Fibroblast of lung (primary cell): ENCODE results near the gene GALNT2. TPM values are rescaled to one million over a fixed set of nuclear protein-coding genes. Genes with fewer than 3 reads are reported as not detected.

Experiments used
- DNase-seq, 2 donors: peaks; one replicate each; pipeline versions ENCODE4 v3.0.0 to v3.0.0-alpha.2; 2010; ENCODE audit warnings: low read depth in 2 of 2
- H2AFZ ChIP-seq: 2 replicates; pipeline ENCODE4 v1.5.1; 2012; ENCODE audit warnings: low read length, control low read depth, inconsistent platforms
- H3K27ac ChIP-seq: 2 replicates; pipeline ENCODE4 v1.5.1; 2011; ENCODE audit warnings: low read length, control low read depth; ENCODE audit not compliant: insufficient read depth
- H3K27me3 ChIP-seq: 2 replicates; pipeline ENCODE4 v1.5.1; 2011; ENCODE audit warnings: mild to moderate bottlenecking, low read length; ENCODE audit not compliant: control insufficient read depth, insufficient read depth
- H3K36me3 ChIP-seq: 2 replicates; pipeline ENCODE4 v1.5.1; 2011; ENCODE audit warnings: low read length; ENCODE audit not compliant: control insufficient read depth, insufficient read depth
- H3K4me1 ChIP-seq: 2 replicates; pipeline ENCODE4 v1.5.1; 2011; ENCODE audit warnings: low read length; ENCODE audit not compliant: control insufficient read depth, insufficient read depth; ENCODE audit errors: extremely low read depth
- H3K4me2 ChIP-seq: 2 replicates; pipeline ENCODE4 v1.5.1; 2011; ENCODE audit warnings: low read length, control low read depth; ENCODE audit not compliant: insufficient read depth; ENCODE audit errors: extremely low read depth
- H3K4me3 ChIP-seq, 4 experiments: fragments of 200-600 bp in 1 of 4; sonication (generic) in 1 of 4; replicated peaks in 1 of 4; 2 replicates each; pipeline ENCODE4 v1.5.1; 2011 to 2016; ENCODE audit warnings: low read length in 4 of 4, low read depth in 3 of 4, mild to moderate bottlenecking in 3 of 4, control low read depth in 2 of 4, inconsistent platforms in 1 of 4, mixed read lengths in 1 of 4; ENCODE audit not compliant: insufficient read depth in 1 of 4; ENCODE audit errors: control extremely low read depth in 1 of 4
- H3K79me2 ChIP-seq: 2 replicates; pipeline ENCODE4 v1.5.1; 2012; ENCODE audit warnings: mild to moderate bottlenecking, low read length, inconsistent platforms; ENCODE audit not compliant: control insufficient read depth, insufficient read depth
- H3K9ac ChIP-seq: 2 replicates; pipeline ENCODE4 v1.5.1; 2011; ENCODE audit warnings: mild to moderate bottlenecking, low read length, control low read depth; ENCODE audit not compliant: insufficient read depth
- H3K9me3 ChIP-seq: 2 replicates; pipeline ENCODE4 v1.5.1; 2012; ENCODE audit warnings: low read depth, low read length; ENCODE audit not compliant: control insufficient read depth, insufficient read depth
- H4K20me1 ChIP-seq: 2 replicates; pipeline ENCODE4 v1.5.1; 2011; ENCODE audit warnings: low read length; ENCODE audit not compliant: control insufficient read depth, insufficient read depth; ENCODE audit errors: extremely low read depth
- CTCF ChIP-seq, 2 donors: IDR thresholded peaks in 1 of 2; conservative IDR thresholded peaks in 1 of 2; 1 replicate in 1 of 2; 2 replicates in 1 of 2; pipeline ENCODE4 v1.5.1; 2011 to 2012; ENCODE audit warnings: low read length in 2 of 2, control low read depth in 1 of 2, inconsistent platforms in 1 of 2, low read depth in 1 of 2, mild to moderate bottlenecking in 1 of 2
- EZH2 ChIP-seq: IDR thresholded peaks from 2 replicates; pipeline ENCODE4 v1.5.1; 2012; ENCODE audit warnings: low read length, control low read depth, mild to moderate bottlenecking; ENCODE audit errors: missing control alignments
- polyA plus RNA-seq, 2 donors: library from polyadenylated mRNA; depleted of rRNA in 1 of 2; stranded (reverse) in 1 of 2; unstranded in 1 of 2; fragments of >200 nt; gene quantifications; 2 replicates each; pipeline ENCODE4 v1.2.1, GENCODE V29; 2011 to 2012; ENCODE audit warnings: missing spikeins in 1 of 2
- total RNA-seq: library from RNA; depleted of rRNA; stranded (reverse); fragments of >200 nt; gene quantifications from 2 replicates; pipeline ENCODE4 v1.2.1, GENCODE V29; 2014

GALNT2 gene
- total and polyA plus RNA-seq, 2 donors (not counting 1 experiment from before 2014, with no cell fraction given), result 106 to 115 TPM

- TF ChIP-seq CTCF (conservative IDR thresholded peaks at IDR 0.05 in 1 of 2, IDR thresholded peaks at IDR 0.05 in 1 of 2; ENCODE audit: low read depth in 1 of 2, low read length in 2 of 2) (peak; percentile 86 to 87), EZH2 (no peak)
- Histone ChIP-seq H3K79me2 (no peaks in the 10 kb centered on the region), H3K4me3 (no peak overlapping the region), H3K4me2 (no peak overlapping the region), H3K36me3 (peaks cover 8% of the 10 kb centered on the region), H4K20me1 (no peaks in the 10 kb centered on the region), H3K9ac (no peak overlapping the region), H3K27me3 (no peaks in the 10 kb centered on the region), H2AFZ (no peak overlapping the region), H3K9me3 (no peaks in the 10 kb centered on the region), H3K4me1 (no peaks in the 10 kb centered on the region), H3K27ac (no peak overlapping the region)
- DNase-seq, result peak; percentile 61 to 84
Measured at GRCh38 chr1:230268371-230269170, 201.5 kb downstream of the GALNT2 start.

- DNase-seq, result no peak
- H3K36me3 ChIP-seq, result peaks cover 5% of the 10 kb centered on the region
- no peaks in the 10 kb centered on the region for H3K9me3 ChIP-seq
- no peak overlapping the region for H3K27ac ChIP-seq
- TF ChIP-seq CTCF (conservative IDR thresholded peaks at IDR 0.05 in 1 of 2, IDR thresholded peaks at IDR 0.05 in 1 of 2; ENCODE audit: low read depth in 1 of 2, low read length in 2 of 2) (no peak), EZH2 (no peak)
- H3K27me3 ChIP-seq, result no peaks in the 10 kb centered on the region
- no peak overlapping the region for H3K9ac ChIP-seq
- no peaks in the 10 kb centered on the region for H3K79me2 ChIP-seq
- no peak overlapping the region for H3K4me2 ChIP-seq
- no peak overlapping the region for H2AFZ ChIP-seq
- no peak overlapping the region for H3K4me3 ChIP-seq
- no peaks in the 10 kb centered on the region for H4K20me1 ChIP-seq
- H3K4me1 ChIP-seq, result no peaks in the 10 kb centered on the region
Measured at GRCh38 chr1:230270185-230270558, 203.1 kb downstream of the GALNT2 start.

- no peaks in the 10 kb centered on the region for H3K79me2 ChIP-seq
- no peak overlapping the region for H3K27ac ChIP-seq
- DNase-seq, result peak in 1 of 2 donors; percentile 58
- no peak for TF ChIP-seq CTCF (conservative IDR thresholded peaks at IDR 0.05 in 1 of 2, IDR thresholded peaks at IDR 0.05 in 1 of 2; ENCODE audit: low read depth in 1 of 2, low read length in 2 of 2)
- no peak for TF ChIP-seq EZH2
- no peak overlapping the region for H3K9ac ChIP-seq
- H3K27me3 ChIP-seq, result no peaks in the 10 kb centered on the region
- no peaks in the 10 kb centered on the region for H3K9me3 ChIP-seq
- no peak overlapping the region for H3K4me3 ChIP-seq
- H4K20me1 ChIP-seq, result no peaks in the 10 kb centered on the region
- no peak overlapping the region for H2AFZ ChIP-seq
- H3K4me1 ChIP-seq, result no peaks in the 10 kb centered on the region
- no peak overlapping the region for H3K4me2 ChIP-seq
- H3K36me3 ChIP-seq, result peaks cover 3% of the 10 kb centered on the region
Measured at GRCh38 chr1:230270559-230271281, 203.7 kb downstream of the GALNT2 start.
